Neural cell (in vitro differentiated cells): ENCODE data around the gene LLGL2. TPM values are rescaled to one million over a fixed set of nuclear protein-coding genes. Genes with fewer than 3 reads are reported as not detected.

Experiments used
- H2AFZ ChIP-seq: fragments of 200-600, 300-800 bp; sonication (generic), shearing (Covaris generic); 2 replicates; pipeline ENCODE4 v1.6.0; 2014; ENCODE audit warnings: low read depth, mild to moderate bottlenecking, antibody characterized with exemption, low read length, moderate library complexity
- H3F3A ChIP-seq: fragments of 200-600 bp; shearing (Covaris generic); 2 replicates; pipeline ENCODE4 v1.6.1; 2016; ENCODE audit warnings: mild to moderate bottlenecking, moderate library complexity, mixed read lengths, antibody characterized with exemption, low read length; ENCODE audit not compliant: insufficient read depth, poor library complexity, severe bottlenecking
- H3K27ac ChIP-seq: fragments of 200-600, 300-800 bp; sonication (generic), shearing (Covaris generic); 2 replicates; pipeline ENCODE4 v1.5.1; 2014; ENCODE audit warnings: mild to moderate bottlenecking, low read length, moderate library complexity
- H3K27me3 ChIP-seq: fragments of 300-800, 200-600 bp; sonication (generic), shearing (Covaris generic); 2 replicates; pipeline ENCODE4 v1.6.0; 2014; ENCODE audit warnings: mild to moderate bottlenecking, low read depth, low read length, moderate library complexity; ENCODE audit not compliant: insufficient read depth
- H3K36me3 ChIP-seq: fragments of 300-800, 200-600 bp; sonication (generic), shearing (Covaris generic); 2 replicates; pipeline ENCODE4 v1.5.1; 2014; ENCODE audit warnings: mild to moderate bottlenecking, antibody characterized with exemption, low read length, moderate library complexity; ENCODE audit not compliant: insufficient read depth
- H3K4me2 ChIP-seq: fragments of 300-800, 200-600 bp; sonication (generic), shearing (Covaris generic); 2 replicates; pipeline ENCODE4 v1.6.0; 2014; ENCODE audit warnings: mild to moderate bottlenecking, low read length
- H3K4me3 ChIP-seq: fragments of 300-800, 200-600 bp; sonication (generic), shearing (Covaris generic); 2 replicates; pipeline ENCODE4 v1.5.1; 2014; ENCODE audit warnings: mild to moderate bottlenecking, low read length, moderate library complexity
- H3K79me2 ChIP-seq: fragments of 200-600 bp; shearing (Covaris generic); replicated peaks from 2 replicates; pipeline ENCODE4 v1.6.0; 2014; ENCODE audit warnings: mild to moderate bottlenecking, low read length, moderate library complexity; ENCODE audit not compliant: insufficient read depth
- H3K9ac ChIP-seq: fragments of 300-800, 200-600 bp; sonication (generic), shearing (Covaris generic); 2 replicates; pipeline ENCODE4 v1.6.1; 2016; ENCODE audit warnings: mild to moderate bottlenecking, low read length, mixed read lengths
- H3K9me2 ChIP-seq: fragments of 200-600 bp; shearing (Covaris generic); 2 replicates; pipeline ENCODE4 v1.6.1; 2016; ENCODE audit warnings: mild to moderate bottlenecking, low read length, mixed read lengths; ENCODE audit not compliant: insufficient read depth
- H3K9me3 ChIP-seq: fragments of 200-600, 300-800 bp; sonication (generic), shearing (Covaris generic); 2 replicates; pipeline ENCODE4 v1.6.1; 2016; ENCODE audit warnings: mild to moderate bottlenecking, mixed run types, low read length, moderate library complexity, mixed read lengths
- H4K20me1 ChIP-seq: fragments of 200-600 bp; shearing (Covaris generic); 2 replicates; pipeline ENCODE4 v1.6.1; 2016; ENCODE audit warnings: mild to moderate bottlenecking, mixed run types; ENCODE audit not compliant: insufficient read depth
- CTCF ChIP-seq: fragments of 450-650 bp; IDR thresholded peaks from 2 replicates; pipeline ENCODE4 v1.5.1; 2014; ENCODE audit warnings: antibody characterized with exemption, mild to moderate bottlenecking, moderate library complexity; ENCODE audit not compliant: poor library complexity, severe bottlenecking
- EP300 ChIP-seq: fragments of 450-650 bp; conservative IDR thresholded peaks from 2 replicates; pipeline ENCODE4 v1.6.1; 2014; ENCODE audit warnings: antibody characterized with exemption, mild to moderate bottlenecking, moderate library complexity; ENCODE audit not compliant: poor library complexity, severe bottlenecking
- EZH2 ChIP-seq: fragments of 200-600, 300-800 bp; shearing (Covaris generic), sonication (generic); IDR thresholded peaks from 2 replicates; pipeline ENCODE4 v1.6.1; 2014; ENCODE audit warnings: antibody characterized with exemption, low read length, borderline replicate concordance, mild to moderate bottlenecking; ENCODE audit not compliant: insufficient read depth, poor library complexity, severe bottlenecking
- MXI1 ChIP-seq: fragments of 450-650 bp; conservative IDR thresholded peaks from 2 replicates; pipeline ENCODE4 v1.6.1; 2014; ENCODE audit warnings: antibody characterized with exemption, mild to moderate bottlenecking; ENCODE audit not compliant: poor library complexity, severe bottlenecking
- POLR2AphosphoS5 ChIP-seq: IDR thresholded peaks from 2 replicates; pipeline ENCODE4 v1.6.1; 2012
- RAD21 ChIP-seq: fragments of 450-650 bp; conservative IDR thresholded peaks from 2 replicates; pipeline ENCODE4 v1.6.1; 2014; ENCODE audit warnings: antibody characterized with exemption, mild to moderate bottlenecking, moderate library complexity
- REST ChIP-seq: IDR thresholded peaks from 2 replicates; pipeline ENCODE4 v1.6.1; 2012; ENCODE audit warnings: borderline replicate concordance
- SMC3 ChIP-seq: fragments of 450-650 bp; conservative IDR thresholded peaks from 2 replicates; pipeline ENCODE4 v1.6.1; 2014; ENCODE audit warnings: antibody characterized with exemption, mild to moderate bottlenecking, moderate library complexity; ENCODE audit not compliant: poor library complexity
- TAF1 ChIP-seq: IDR thresholded peaks from 2 replicates; pipeline ENCODE4 v1.6.1; 2012; ENCODE audit warnings: low read depth
- polyA plus RNA-seq: library from polyadenylated mRNA; depleted of rRNA; stranded (reverse); fragments of >200 nt; gene quantifications from 2 replicates; pipeline ENCODE4 v1.2.3, GENCODE V29; 2014

The LLGL2 gene
- polyA plus RNA-seq, 1 donor from 2014 or later = 0.95 TPM

- no peaks in the 10 kb centered on the region for H3K36me3 ChIP-seq
- no peaks in the 10 kb centered on the region for H3K9me3 ChIP-seq
These were observed 87.6 kb downstream of the LLGL2 start for GRCh38 chr17:75612906-75613626.

GRCh38 chr17:75614006-75614405 lies 88.5 kb downstream of the LLGL2 start:
- no peaks in the 10 kb centered on the region for H3K9me2 ChIP-seq

More at GRCh38 chr17:75612906-75613626, 87.6 kb downstream of the LLGL2 start:
- no peaks in the 10 kb centered on the region for H3F3A ChIP-seq
- TF ChIP-seq TAF1 = no peak
- H3K9me2 ChIP-seq = no peaks in the 10 kb centered on the region
- H3K4me2 ChIP-seq = no peak overlapping the region
- no peak overlapping the region for H3K4me3 ChIP-seq
- no peak overlapping the region for H3K9ac ChIP-seq
- H3K79me2 ChIP-seq = no peaks in the 10 kb centered on the region
- H2AFZ ChIP-seq = no peak overlapping the region
- H3K27me3 ChIP-seq = no peaks in the 10 kb centered on the region
- H3K27ac ChIP-seq = no peak overlapping the region
- H4K20me1 ChIP-seq = no peaks in the 10 kb centered on the region

More at GRCh38 chr17:75614006-75614405, 88.5 kb downstream of the LLGL2 start:
- H3K4me3 ChIP-seq = no peak overlapping the region
- no peaks in the 10 kb centered on the region for H3K36me3 ChIP-seq
- no peak for TF ChIP-seq CTCF
- no peak for TF ChIP-seq TAF1
- no peak for TF ChIP-seq RAD21
- TF ChIP-seq EZH2 = no peak
- TF ChIP-seq MXI1 = no peak
- no peak for TF ChIP-seq EP300
- TF ChIP-seq SMC3 = no peak
- no peak for TF ChIP-seq POLR2AphosphoS5
- TF ChIP-seq REST = no peak
- no peaks in the 10 kb centered on the region for H3K79me2 ChIP-seq
- H2AFZ ChIP-seq = no peak overlapping the region
- no peak overlapping the region for H3K27ac ChIP-seq
- no peaks in the 10 kb centered on the region for H3K27me3 ChIP-seq
- no peaks in the 10 kb centered on the region for H3K9me3 ChIP-seq
- H3K9ac ChIP-seq = no peak overlapping the region
- no peaks in the 10 kb centered on the region for H4K20me1 ChIP-seq
- no peaks in the 10 kb centered on the region for H3F3A ChIP-seq
- H3K4me2 ChIP-seq = no peak overlapping the region
